ENCODE measurements around the gene C1QTNF7. TPM values are rescaled to one million over a fixed set of nuclear protein-coding genes. Genes with fewer than 3 reads are reported as not detected.

The C1QTNF7 gene
- total and polyA plus RNA-seq, 10 donors, result 0.74 to 22.5 (median 5.2) TPM

DNA sequence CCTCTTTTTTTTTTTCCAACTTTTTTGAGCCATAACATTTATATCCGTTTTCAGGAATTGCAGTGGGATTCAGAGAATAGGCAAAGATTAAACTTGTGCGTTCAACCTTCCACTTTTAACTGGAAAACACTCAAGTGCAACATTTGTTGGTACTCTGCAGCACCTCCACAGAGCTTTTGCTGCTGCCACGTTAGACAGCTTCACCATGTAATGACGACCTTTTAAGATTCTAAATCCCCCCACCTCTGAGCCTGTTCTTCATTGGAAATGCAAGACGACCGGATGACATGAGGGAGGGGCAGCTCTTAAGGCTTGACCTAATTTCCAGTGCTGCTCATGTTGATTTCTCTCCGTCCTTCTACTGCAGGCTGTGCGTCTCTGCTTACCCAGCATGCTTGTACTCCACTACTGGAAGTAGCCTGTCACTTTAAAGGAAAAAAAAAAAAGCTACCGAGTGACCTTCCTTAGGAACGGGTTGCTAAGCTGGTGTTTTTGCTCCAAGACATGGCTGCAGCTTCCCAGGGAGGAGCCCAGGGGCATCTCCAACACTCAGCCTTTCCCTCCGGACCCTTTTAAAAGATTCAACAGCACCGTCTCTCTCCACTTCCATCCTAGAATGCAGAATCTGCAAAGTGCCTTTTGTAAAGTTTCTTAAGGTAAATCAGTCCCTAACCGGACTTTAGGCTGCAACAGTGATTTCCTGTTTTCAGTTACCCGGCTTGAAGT lies 41.7 kb downstream of the C1QTNF7 start, which contains the start of gene CC2D2A:
Gene CC2D2A (plus strand): TSS at position 481 of the 726 bp plus-strand sequence. CDS start 6,051 bp downstream, outside the sequence.
- H3K9me3 ChIP-seq, result no peaks in the 10 kb centered on the region
- peak within 1 kb of the TSS in 6 of 8 donors; percentile 22 to 42 (median 30) for H3K27ac ChIP-seq
- WGBS, 5 donors, result 10 to 15% (median 12%) methylated on average over 14 of the region's 14 CpGs
- peaks cover 0 to 26% (median 14%) of the 10 kb centered on the region in 6 donors for H3K4me1 ChIP-seq
- no peak for DNase-seq
- H3K4me3 ChIP-seq, result peak within 1 kb of the TSS; percentile 36 to 71 (median 44)
- no peaks in the 10 kb centered on the region for H3K36me3 ChIP-seq
- intact Hi-C loops (cut with DNase I; ENCODE audit: low total_unique reads), result no loop called here
- no peaks in the 10 kb centered on the region for H3K27me3 ChIP-seq (replicated peaks in 1 of 7)
- TF ChIP-seq POLR2AphosphoS5 (IDR thresholded peaks at IDR 0.05) (no peak), POLR2A (IDR thresholded peaks at IDR 0.05) (no peak)
- TF ChIP-seq, protein P1, sequence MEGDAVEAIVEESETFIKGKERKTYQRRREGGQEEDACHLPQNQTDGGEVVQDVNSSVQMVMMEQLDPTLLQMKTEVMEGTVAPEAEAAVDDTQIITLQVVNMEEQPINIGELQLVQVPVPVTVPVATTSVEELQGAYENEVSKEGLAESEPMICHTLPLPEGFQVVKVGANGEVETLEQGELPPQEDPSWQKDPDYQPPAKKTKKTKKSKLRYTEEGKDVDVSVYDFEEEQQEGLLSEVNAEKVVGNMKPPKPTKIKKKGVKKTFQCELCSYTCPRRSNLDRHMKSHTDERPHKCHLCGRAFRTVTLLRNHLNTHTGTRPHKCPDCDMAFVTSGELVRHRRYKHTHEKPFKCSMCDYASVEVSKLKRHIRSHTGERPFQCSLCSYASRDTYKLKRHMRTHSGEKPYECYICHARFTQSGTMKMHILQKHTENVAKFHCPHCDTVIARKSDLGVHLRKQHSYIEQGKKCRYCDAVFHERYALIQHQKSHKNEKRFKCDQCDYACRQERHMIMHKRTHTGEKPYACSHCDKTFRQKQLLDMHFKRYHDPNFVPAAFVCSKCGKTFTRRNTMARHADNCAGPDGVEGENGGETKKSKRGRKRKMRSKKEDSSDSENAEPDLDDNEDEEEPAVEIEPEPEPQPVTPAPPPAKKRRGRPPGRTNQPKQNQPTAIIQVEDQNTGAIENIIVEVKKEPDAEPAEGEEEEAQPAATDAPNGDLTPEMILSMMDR (IDR thresholded peaks at IDR 0.05 in 8 of 11, conservative IDR thresholded peaks at IDR 0.05 in 3 of 11), result no peak

DNA sequence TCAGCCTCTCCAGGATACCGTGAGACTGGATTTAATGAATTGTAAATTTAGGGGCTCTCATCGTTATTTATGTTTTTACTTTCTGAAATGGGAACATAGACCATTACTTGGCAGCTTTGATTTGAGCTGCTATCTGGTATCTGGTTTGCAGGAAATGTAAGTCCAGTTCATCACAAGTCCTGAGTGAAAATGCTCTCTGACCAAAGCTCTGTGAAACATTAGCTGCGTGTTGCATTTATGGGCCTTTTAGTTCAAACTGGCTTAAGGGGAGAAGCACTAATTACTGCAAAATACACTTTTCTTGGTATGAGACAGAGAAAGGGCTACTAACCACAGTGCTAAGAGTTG lies 42.3 kb downstream of the C1QTNF7 start:
- intact Hi-C loops (cut with DNase I; ENCODE audit: low total_unique reads), result no loop called here
- Histone ChIP-seq H3K4me3 (peak overlapping the region; percentile 36 to 71 (median 44)), H3K27me3 (replicated peaks in 1 of 7) (no peaks in the 10 kb centered on the region), H3K9me3 (no peaks in the 10 kb centered on the region), H3K27ac (peak overlapping the region in 6 of 8 donors; percentile 22 to 42 (median 30)), H3K4me1 (peaks cover 0 to 26% (median 14%) of the 10 kb centered on the region in 6 donors), H3K36me3 (no peaks in the 10 kb centered on the region)
- no peak for DNase-seq
- WGBS, 5 donors, result 3 to 10% (median 7%) methylated on average over 3 of the region's 3 CpGs
- no peak for TF ChIP-seq POLR2AphosphoS5 (IDR thresholded peaks at IDR 0.05)
- TF ChIP-seq POLR2A (IDR thresholded peaks at IDR 0.05), result no peak
- TF ChIP-seq, protein P1 (IDR thresholded peaks at IDR 0.05 in 8 of 11, conservative IDR thresholded peaks at IDR 0.05 in 3 of 11), result no peak

DNA sequence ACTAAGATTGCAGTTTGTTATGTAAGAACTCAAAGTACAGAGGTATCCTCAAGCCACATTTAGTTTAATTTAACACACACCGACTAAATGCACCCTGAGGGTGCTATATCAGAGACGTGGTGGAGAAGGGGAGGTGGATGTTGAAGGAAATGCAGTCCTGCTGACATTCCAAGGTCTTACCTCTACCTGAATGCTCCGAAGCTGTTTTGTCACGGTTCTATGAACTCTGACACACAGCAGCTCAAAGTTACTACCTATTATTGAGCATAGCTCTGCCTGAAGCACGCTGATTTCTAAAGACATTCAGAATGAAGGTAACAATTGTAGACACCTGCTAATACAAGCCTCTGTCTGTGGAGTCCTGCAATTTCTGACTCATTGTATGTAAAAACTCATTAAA lies 48.6 kb downstream of the C1QTNF7 start:
- TF ChIP-seq, protein P1 (IDR thresholded peaks at IDR 0.05 in 8 of 11, conservative IDR thresholded peaks at IDR 0.05 in 3 of 11), result no peak
- TF ChIP-seq POLR2A (IDR thresholded peaks at IDR 0.05), result no peak
- DNase-seq, result no peak
- no peaks in the 10 kb centered on the region for H3K4me1 ChIP-seq
- H3K4me3 ChIP-seq, result no peak overlapping the region
- no peaks in the 10 kb centered on the region for H3K9me3 ChIP-seq
- H3K36me3 ChIP-seq, result peaks cover 0 to 5% (median 0%) of the 10 kb centered on the region in 6 donors
- H3K27ac ChIP-seq, result no peak overlapping the region
- WGBS, 5 donors, result 85 to 97% (median 89%) methylated on average over 5 of the region's 5 CpGs
- no peaks in the 10 kb centered on the region for H3K27me3 ChIP-seq (replicated peaks in 1 of 7)
- intact Hi-C loops (cut with DNase I; ENCODE audit: low total_unique reads), result no loop called here

DNA sequence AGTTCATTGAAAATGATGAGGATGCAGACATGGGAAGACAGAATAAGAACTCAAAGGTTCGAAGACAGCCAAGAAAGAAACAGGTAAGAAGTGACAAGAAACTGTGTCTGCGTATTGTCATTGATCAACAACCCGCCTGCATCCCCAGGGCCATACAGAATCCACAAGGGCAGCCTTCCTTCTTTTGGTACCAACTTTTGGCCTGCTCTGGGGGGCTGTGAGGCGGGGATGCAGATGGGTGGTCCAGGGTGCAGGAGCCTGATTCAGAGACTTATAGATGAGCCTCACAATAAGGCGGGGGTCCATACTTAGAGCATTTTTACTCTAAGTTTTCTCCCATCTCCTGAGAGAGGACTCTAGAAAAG lies 50.9 kb downstream of the C1QTNF7 start:
- TF ChIP-seq, protein P1 (IDR thresholded peaks at IDR 0.05 in 8 of 11, conservative IDR thresholded peaks at IDR 0.05 in 3 of 11), result no peak
- TF ChIP-seq POLR2A (IDR thresholded peaks at IDR 0.05) (no peak), POLR2AphosphoS5 (IDR thresholded peaks at IDR 0.05) (no peak)
- intact Hi-C loops (cut with DNase I; ENCODE audit: low total_unique reads), result no loop called here
- H3K27ac ChIP-seq, result peak overlapping the region in 1 of 8 donors; percentile 45

More for the DNA sequence above, 50.9 kb downstream of the C1QTNF7 start:
- no peak for DNase-seq
- Histone ChIP-seq H3K4me1 (no peaks in the 10 kb centered on the region), H3K9me3 (no peaks in the 10 kb centered on the region), H3K36me3 (peaks cover 0 to 5% (median 0%) of the 10 kb centered on the region in 6 donors), H3K27me3 (replicated peaks in 1 of 7) (no peaks in the 10 kb centered on the region), H3K4me3 (peak overlapping the region in 1 of 8 donors; percentile 59)
- 65 to 87% (median 70%) methylated on average over 5 of the region's 5 CpGs for WGBS, 5 donors
